Renal pelvis (tissue), 4 donors: Measurements from ENCODE around the gene ABCC12. TPM values are rescaled to one million over a fixed set of nuclear protein-coding genes. Genes with fewer than 3 reads are reported as not detected.
"Not testable (repeated sequence)": the region's sequence is repeated elsewhere in the genome, so short reads cannot be mapped to it uniquely, and the experiment has no call there.

Experiments
- DNase-seq: peaks from one replicate; pipeline ENCODE4 v3.0.0-alpha.2; 2013
- polyA plus RNA-seq, 3 donors: library from polyadenylated mRNA; unstranded; fragments of 120-200 nt; gene quantifications; one replicate each; pipeline ENCODE4 v1.2.1, GENCODE V29; 2013; ENCODE audit not compliant: insufficient read length in 3 of 3

The ABCC12 gene
- polyA plus RNA-seq, 3 donors: 0.04 to 0.09 TPM; not detected in 1

GRCh38 chr16:48166617-48167016 is 10.8 kb upstream of the ABCC12 start:
- DNase-seq: not testable (repeated sequence)

GRCh38 chr16:48165961-48166578 is 10.3 kb upstream of the ABCC12 start:
- no peak for DNase-seq

- DNase-seq: peak; percentile 42
Observed at GRCh38 chr16:48164907-48165715, 9.3 kb upstream of the ABCC12 start.

GRCh38 chr16:48162839-48163410 is 7.1 kb upstream of the ABCC12 start:
- DNase-seq: no peak

GRCh38 chr16:48161906-48162305 is 6.1 kb upstream of the ABCC12 start:
- DNase-seq: no peak

- no peak for DNase-seq
Observed at GRCh38 chr16:48160575-48160974, 4.8 kb upstream of the ABCC12 start.

GRCh38 chr16:48158296-48158695 is 2.5 kb upstream of the ABCC12 start:
- DNase-seq: no peak

GRCh38 chr16:48157794-48158193 is 2.0 kb upstream of the ABCC12 start:
- DNase-seq: no peak

- no peak for DNase-seq
Observed at GRCh38 chr16:48157302-48157701, 1.5 kb upstream of the ABCC12 start.

GRCh38 chr16:48156790-48157209 is 1.0 kb upstream of the ABCC12 start:
- DNase-seq: peak; percentile 67

GRCh38 chr16:48153774-48154173 is 2.0 kb downstream of the ABCC12 start:
- DNase-seq: no peak

- DNase-seq: no peak
Observed at GRCh38 chr16:48152226-48152625, 3.6 kb downstream of the ABCC12 start.

GRCh38 chr16:48150707-48151106 is 5.1 kb downstream of the ABCC12 start:
- DNase-seq: no peak

- DNase-seq: no peak
Observed at GRCh38 chr16:48146710-48147109, 9.1 kb downstream of the ABCC12 start.

GRCh38 chr16:48146131-48146530 is 9.7 kb downstream of the ABCC12 start:
- DNase-seq: no peak

- no peak for DNase-seq
Observed at GRCh38 chr16:48143812-48144368, 11.9 kb downstream of the ABCC12 start.

- DNase-seq: no peak
Observed at GRCh38 chr16:48140821-48141220, 15.0 kb downstream of the ABCC12 start.

GRCh38 chr16:48139517-48139916 is 16.3 kb downstream of the ABCC12 start:
- no peak for DNase-seq

- no peak for DNase-seq
Observed at GRCh38 chr16:48138543-48138942, 17.2 kb downstream of the ABCC12 start.

GRCh38 chr16:48137822-48138221 is 18.0 kb downstream of the ABCC12 start:
- no peak for DNase-seq

GRCh38 chr16:48136547-48137360 is 19.0 kb downstream of the ABCC12 start:
- DNase-seq: no peak
